Measurements from ENCODE around the gene WWP2.
A peak's percentile ranks its signal among the peaks of the same experiment; 100 is the strongest.

Gene WWP2

GRCh38 chr16:69724981-69725479 lies 37.1 kb upstream of the WWP2 start:
- no peak overlapping the region for H3K4me3 ChIP-seq (ENCODE audit: low read depth, low read length)
- H3K27ac ChIP-seq (ENCODE audit: extremely low read depth, low read depth, low read length): no peak overlapping the region
- no peaks in the 10 kb centered on the region for H3K36me3 ChIP-seq (ENCODE audit: control insufficient read depth in 2 of 2, insufficient read depth in 1 of 2, low read length in 2 of 2)
- CTCF ChIA-PET: interaction anchor here (1.3 to 2.5 kb wide), 2 partner anchors 16 to 30 kb away, joined by 5 to 13 read pairs; partner anchors contain the start of gene NOB1
- POLR2A ChIA-PET: interaction anchor here (1.2 to 2.2 kb wide), 2 partner anchors 28 to 29 kb away, joined by 4 to 9 read pairs; partner anchors contain the start of gene NOB1
- no peaks in the 10 kb centered on the region for H3K9me3 ChIP-seq (ENCODE audit: control insufficient read depth, insufficient read depth, low read depth, low read length)
- TF ChIP-seq ZNF555 (tag by site-specific recombination; conservative IDR thresholded peaks at IDR 0.05) (no peak), ZNF843 (tag by site-specific recombination; IDR thresholded peaks at IDR 0.05) (no peak)
- no peaks in the 10 kb centered on the region; the same call in 1 of the 2 replicates for H3K4me1 ChIP-seq (ENCODE audit: control insufficient read depth, insufficient read depth, low read length)

GRCh38 chr16:69725480-69726312 lies 36.4 kb upstream of the WWP2 start:
- Histone ChIP-seq H3K4me3 (ENCODE audit: low read depth, low read length) (peak overlapping the region; percentile 15), H3K36me3 (ENCODE audit: control insufficient read depth in 2 of 2, insufficient read depth in 1 of 2, low read length in 2 of 2) (no peaks in the 10 kb centered on the region), H3K4me1 (ENCODE audit: control insufficient read depth, insufficient read depth, low read length) (no peaks in the 10 kb centered on the region; the same call in 1 of the 2 replicates), H3K9me3 (ENCODE audit: control insufficient read depth, insufficient read depth, low read depth, low read length) (no peaks in the 10 kb centered on the region), H3K27ac (ENCODE audit: extremely low read depth, low read depth, low read length) (no peak overlapping the region; the same call in 1 of the 2 replicates)
- TF ChIP-seq ZNF571 (tag by site-specific recombination; IDR thresholded peaks at IDR 0.05) (no peak), SETDB1 (IDR thresholded peaks at IDR 0.05; ENCODE audit: insufficient read length, low read length) (no peak), ZNF354C (tag by site-specific recombination; IDR thresholded peaks at IDR 0.05; ENCODE audit: borderline replicate concordance, low read depth) (no peak), ZFP69B (tag by site-specific recombination; IDR thresholded peaks at IDR 0.05) (no peak), EGR2 (tag by site-specific recombination; IDR thresholded peaks at IDR 0.05; ENCODE audit: low read depth) (no peak), KLF7 (tag by site-specific recombination; IDR thresholded peaks at IDR 0.05; ENCODE audit: borderline replicate concordance) (no peak), ZNF214 (tag by site-specific recombination; IDR thresholded peaks at IDR 0.05; ENCODE audit: borderline replicate concordance) (no peak), ZNF707 (tag by site-specific recombination; IDR thresholded peaks at IDR 0.05) (no peak), GFI1B (tag by site-specific recombination; IDR thresholded peaks at IDR 0.05) (no peak), ZNF211 (tag by site-specific recombination; IDR thresholded peaks at IDR 0.05; ENCODE audit: low read depth) (no peak)
- CTCF ChIA-PET: interaction anchor here (1.3 to 2.5 kb wide), 3 partner anchors 17 to 29 kb away, joined by 5 to 13 read pairs (median 6); partner anchors contain the start of gene NOB1
- POLR2A ChIA-PET: interaction anchor here (1.3 to 2.2 kb wide), 2 partner anchors 11 to 29 kb away, joined by 9 to 10 read pairs; partner anchors contain the start of gene NOB1

GRCh38 chr16:69726313-69727060 lies 35.6 kb upstream of the WWP2 start, which contains the start of gene NQO1:
NQO1 (minus strand) TSS chr16:69726560; CDS start chr16:69726439, 121 bp downstream.
- Histone ChIP-seq H3K27ac (ENCODE audit: extremely low read depth, low read depth, low read length) (peak within 1 kb of the TSS; percentile 13; the same call in 1 of the 2 replicates), H3K4me1 (ENCODE audit: control insufficient read depth, insufficient read depth, low read length) (no peaks in the 10 kb centered on the region; the same call in 1 of the 2 replicates), H3K36me3 (ENCODE audit: control insufficient read depth in 2 of 2, insufficient read depth in 1 of 2, low read length in 2 of 2) (no peaks in the 10 kb centered on the region), H3K9me3 (ENCODE audit: control insufficient read depth, insufficient read depth, low read depth, low read length) (no peaks in the 10 kb centered on the region), H3K4me3 (ENCODE audit: low read depth, low read length) (peak within 1 kb of the TSS; percentile 46)
- ChIA-PET POLR2A (interaction anchor here (0.6 to 2.2 kb wide), 4 partner anchors 11 to 259 kb away, joined by 3 to 10 read pairs (median 6); partner anchors contain the start of gene NOB1), CTCF (interaction anchor here (2.5 kb wide), 1 partner anchor 27 kb away, joined by 6 read pairs; the partner anchor contains the start of gene NOB1)
- peak; percentile 90 for TF ChIP-seq SP2 (tag by site-specific recombination; IDR thresholded peaks at IDR 0.05)
- no peak for TF ChIP-seq ZNF791 (tag by site-specific recombination; IDR thresholded peaks at IDR 0.05)
- peak; percentile 99 for TF ChIP-seq SCRT2 (tag by site-specific recombination; IDR thresholded peaks at IDR 0.05)
- 0 out of 2 replicates have a peak, but pooled peaks have one; percentile 33 for TF ChIP-seq KLF17 (tag by site-specific recombination; IDR thresholded peaks at IDR 0.05)
- TF ChIP-seq ZFP37 (tag by site-specific recombination; IDR thresholded peaks at IDR 0.05): no peak
- peak; percentile 69 for TF ChIP-seq SP3 (tag by site-specific recombination; IDR thresholded peaks at IDR 0.05)
- no peak for TF ChIP-seq ZNF404 (tag by site-specific recombination; IDR thresholded peaks at IDR 0.05)
- TF ChIP-seq HOXA7 (CRISPR knock-in tag; IDR thresholded peaks at IDR 0.05; ENCODE audit: borderline replicate concordance): no peak
- TF ChIP-seq ZSCAN16 (tag by site-specific recombination; IDR thresholded peaks at IDR 0.05): no peak
- no peak for TF ChIP-seq ZNF175 (tag by site-specific recombination; IDR thresholded peaks at IDR 0.05)
- no peak for TF ChIP-seq HOXD13 (CRISPR knock-in tag; IDR thresholded peaks at IDR 0.05; ENCODE audit: borderline replicate concordance)
- peak; percentile 76 for TF ChIP-seq ZBTB8A (tag by site-specific recombination; IDR thresholded peaks at IDR 0.05)
- TF ChIP-seq SP7 (tag by site-specific recombination; IDR thresholded peaks at IDR 0.05): peak; percentile 52
- TF ChIP-seq EGR2 (tag by site-specific recombination; IDR thresholded peaks at IDR 0.05; ENCODE audit: low read depth): 0 out of 2 replicates have a peak, but pooled peaks have one; percentile 19
- TF ChIP-seq ZNF341 (tag by site-specific recombination; IDR thresholded peaks at IDR 0.05; ENCODE audit: low read depth): 0 out of 2 replicates have a peak, but pooled peaks have one; percentile 9
- TF ChIP-seq ZSCAN30 (tag by site-specific recombination; IDR thresholded peaks at IDR 0.05): 0 out of 2 replicates have a peak, but pooled peaks have one; percentile 21

All from HEK293 (cell line).